ENCODE measurements around the gene UBE2V1.
"Not testable (repeated sequence)": the region's sequence is repeated elsewhere in the genome, so short reads cannot be mapped to it uniquely, and the experiment has no call there.

Gene UBE2V1

GRCh38 chr20:50082056-50082455, 30.9 kb downstream of the UBE2V1 start:
- H3K4me3 ChIP-seq (ENCODE audit: insufficient read depth, low read depth, low read length); H3K9me3 ChIP-seq (ENCODE audit: control insufficient read depth, low read length); H3K4me1 ChIP-seq (ENCODE audit: control insufficient read depth, insufficient read depth, low read length); H3K27me3 ChIP-seq (ENCODE audit: control insufficient read depth, insufficient read depth, low read length, poor library complexity, severe bottlenecking); H3K27ac ChIP-seq (ENCODE audit: insufficient read depth, low read depth, low read length, poor library complexity, severe bottlenecking); H3K36me3 ChIP-seq (ENCODE audit: control insufficient read depth, insufficient read depth, low read length): not testable (repeated sequence)
- 96% methylated on average over 8 to 9 of the region's 9 CpGs for WGBS, 2 experiments

- no peaks in the 10 kb centered on the region for H3K4me1 ChIP-seq (ENCODE audit: control insufficient read depth, insufficient read depth, low read length)
- H3K27me3 ChIP-seq (ENCODE audit: control insufficient read depth, insufficient read depth, low read length, poor library complexity, severe bottlenecking): no peaks in the 10 kb centered on the region
- H3K36me3 ChIP-seq (ENCODE audit: control insufficient read depth, insufficient read depth, low read length): peaks cover 9% of the 10 kb centered on the region
- H3K4me3 ChIP-seq (ENCODE audit: insufficient read depth, low read depth, low read length): no peak overlapping the region
- no peak overlapping the region for H3K27ac ChIP-seq (ENCODE audit: insufficient read depth, low read depth, low read length, poor library complexity, severe bottlenecking)
- 89 to 91% methylated on average over 17 of the region's 17 CpGs for WGBS, 2 experiments
- H3K9me3 ChIP-seq (ENCODE audit: control insufficient read depth, low read length): no peaks in the 10 kb centered on the region
Observed at GRCh38 chr20:50077818-50078601, 34.9 kb downstream of the UBE2V1 start.

- Histone ChIP-seq H3K9me3 (ENCODE audit: control insufficient read depth, low read length) (no peaks in the 10 kb centered on the region), H3K36me3 (ENCODE audit: control insufficient read depth, insufficient read depth, low read length) (no peaks in the 10 kb centered on the region), H3K27ac (ENCODE audit: insufficient read depth, low read depth, low read length, poor library complexity, severe bottlenecking) (no peak overlapping the region), H3K4me1 (ENCODE audit: control insufficient read depth, insufficient read depth, low read length) (no peaks in the 10 kb centered on the region), H3K27me3 (ENCODE audit: control insufficient read depth, insufficient read depth, low read length, poor library complexity, severe bottlenecking) (no peaks in the 10 kb centered on the region), H3K4me3 (ENCODE audit: insufficient read depth, low read depth, low read length) (no peak overlapping the region)
- WGBS, 2 experiments: 92 to 97% methylated on average over 2 of the region's 2 CpGs
Observed at GRCh38 chr20:50073500-50073899, 39.5 kb downstream of the UBE2V1 start.

GRCh38 chr20:50071039-50071888, 41.7 kb downstream of the UBE2V1 start:
- H3K4me3 ChIP-seq (ENCODE audit: insufficient read depth, low read depth, low read length): no peak overlapping the region

GRCh38 chr20:50070361-50070760, 42.6 kb downstream of the UBE2V1 start:
- Histone ChIP-seq H3K36me3 (ENCODE audit: control insufficient read depth, insufficient read depth, low read length) (no peaks in the 10 kb centered on the region), H3K4me1 (ENCODE audit: control insufficient read depth, insufficient read depth, low read length) (peaks cover 5% of the 10 kb centered on the region), H3K27me3 (ENCODE audit: control insufficient read depth, insufficient read depth, low read length, poor library complexity, severe bottlenecking) (no peaks in the 10 kb centered on the region), H3K9me3 (ENCODE audit: control insufficient read depth, low read length) (no peaks in the 10 kb centered on the region), H3K27ac (ENCODE audit: insufficient read depth, low read depth, low read length, poor library complexity, severe bottlenecking) (no peak overlapping the region), H3K4me3 (ENCODE audit: insufficient read depth, low read depth, low read length) (no peak overlapping the region)
- 94 to 95% methylated on average over 7 of the region's 7 CpGs for WGBS, 2 experiments

More at GRCh38 chr20:50071039-50071888, 41.7 kb downstream of the UBE2V1 start:
- peaks cover 5% of the 10 kb centered on the region for H3K4me1 ChIP-seq (ENCODE audit: control insufficient read depth, insufficient read depth, low read length)
- H3K27ac ChIP-seq (ENCODE audit: insufficient read depth, low read depth, low read length, poor library complexity, severe bottlenecking): no peak overlapping the region
- no peaks in the 10 kb centered on the region for H3K27me3 ChIP-seq (ENCODE audit: control insufficient read depth, insufficient read depth, low read length, poor library complexity, severe bottlenecking)
- no peaks in the 10 kb centered on the region for H3K36me3 ChIP-seq (ENCODE audit: control insufficient read depth, insufficient read depth, low read length)
- no peaks in the 10 kb centered on the region for H3K9me3 ChIP-seq (ENCODE audit: control insufficient read depth, low read length)
- WGBS, 2 experiments: 21% methylated on average over 48 of the region's 48 CpGs

GRCh38 chr20:50068041-50068651, 44.8 kb downstream of the UBE2V1 start:
- Histone ChIP-seq H3K36me3 (ENCODE audit: control insufficient read depth, insufficient read depth, low read length) (no peaks in the 10 kb centered on the region), H3K4me3 (ENCODE audit: insufficient read depth, low read depth, low read length) (no peak overlapping the region), H3K27me3 (ENCODE audit: control insufficient read depth, insufficient read depth, low read length, poor library complexity, severe bottlenecking) (no peaks in the 10 kb centered on the region), H3K27ac (ENCODE audit: insufficient read depth, low read depth, low read length, poor library complexity, severe bottlenecking) (no peak overlapping the region), H3K9me3 (ENCODE audit: control insufficient read depth, low read length) (no peaks in the 10 kb centered on the region), H3K4me1 (ENCODE audit: control insufficient read depth, insufficient read depth, low read length) (peaks cover 16% of the 10 kb centered on the region)
- 82 to 86% methylated on average over 11 of the region's 11 CpGs for WGBS, 2 experiments

- Histone ChIP-seq H3K4me3 (ENCODE audit: insufficient read depth, low read depth, low read length) (no peak overlapping the region), H3K9me3 (ENCODE audit: control insufficient read depth, low read length) (no peaks in the 10 kb centered on the region), H3K36me3 (ENCODE audit: control insufficient read depth, insufficient read depth, low read length) (no peaks in the 10 kb centered on the region), H3K27me3 (ENCODE audit: control insufficient read depth, insufficient read depth, low read length, poor library complexity, severe bottlenecking) (no peaks in the 10 kb centered on the region), H3K4me1 (ENCODE audit: control insufficient read depth, insufficient read depth, low read length) (peaks cover 16% of the 10 kb centered on the region), H3K27ac (ENCODE audit: insufficient read depth, low read depth, low read length, poor library complexity, severe bottlenecking) (no peak overlapping the region)
- WGBS, 2 experiments: 66 to 67% methylated on average over 2 of the region's 2 CpGs
Observed at GRCh38 chr20:50067461-50067860, 45.5 kb downstream of the UBE2V1 start.

- no peak overlapping the region for H3K27ac ChIP-seq (ENCODE audit: insufficient read depth, low read depth, low read length, poor library complexity, severe bottlenecking)
- H3K4me3 ChIP-seq (ENCODE audit: insufficient read depth, low read depth, low read length): no peak overlapping the region
- H3K9me3 ChIP-seq (ENCODE audit: control insufficient read depth, low read length): no peaks in the 10 kb centered on the region
- H3K4me1 ChIP-seq (ENCODE audit: control insufficient read depth, insufficient read depth, low read length): peaks cover 16% of the 10 kb centered on the region
- no peaks in the 10 kb centered on the region for H3K36me3 ChIP-seq (ENCODE audit: control insufficient read depth, insufficient read depth, low read length)
- 89% methylated on average over 7 of the region's 7 CpGs for WGBS, 2 experiments
- no peaks in the 10 kb centered on the region for H3K27me3 ChIP-seq (ENCODE audit: control insufficient read depth, insufficient read depth, low read length, poor library complexity, severe bottlenecking)
Observed at GRCh38 chr20:50067018-50067417, 45.9 kb downstream of the UBE2V1 start.

GRCh38 chr20:50066161-50066834, 46.7 kb downstream of the UBE2V1 start:
- no peaks in the 10 kb centered on the region for H3K36me3 ChIP-seq (ENCODE audit: control insufficient read depth, insufficient read depth, low read length)
- no peaks in the 10 kb centered on the region for H3K27me3 ChIP-seq (ENCODE audit: control insufficient read depth, insufficient read depth, low read length, poor library complexity, severe bottlenecking)
- H3K4me1 ChIP-seq (ENCODE audit: control insufficient read depth, insufficient read depth, low read length): peaks cover 16% of the 10 kb centered on the region
- no peak overlapping the region for H3K4me3 ChIP-seq (ENCODE audit: insufficient read depth, low read depth, low read length)
- no peaks in the 10 kb centered on the region for H3K9me3 ChIP-seq (ENCODE audit: control insufficient read depth, low read length)
- H3K27ac ChIP-seq (ENCODE audit: insufficient read depth, low read depth, low read length, poor library complexity, severe bottlenecking): no peak overlapping the region
- WGBS, 2 experiments: 90 to 95% methylated on average over 10 of the region's 10 CpGs

- 92 to 95% methylated on average over 3 of the region's 3 CpGs for WGBS, 2 experiments
- H3K9me3 ChIP-seq (ENCODE audit: control insufficient read depth, low read length): no peaks in the 10 kb centered on the region
- H3K36me3 ChIP-seq (ENCODE audit: control insufficient read depth, insufficient read depth, low read length): no peaks in the 10 kb centered on the region
- H3K4me1 ChIP-seq (ENCODE audit: control insufficient read depth, insufficient read depth, low read length): peaks cover 16% of the 10 kb centered on the region
- H3K27ac ChIP-seq (ENCODE audit: insufficient read depth, low read depth, low read length, poor library complexity, severe bottlenecking): no peak overlapping the region
- no peaks in the 10 kb centered on the region for H3K27me3 ChIP-seq (ENCODE audit: control insufficient read depth, insufficient read depth, low read length, poor library complexity, severe bottlenecking)
- no peak overlapping the region for H3K4me3 ChIP-seq (ENCODE audit: insufficient read depth, low read depth, low read length)
Observed at GRCh38 chr20:50065325-50065615, 47.7 kb downstream of the UBE2V1 start.
